ENCODE results near the gene GYS1.

GRCh38 chr19:48962029-48962848 is 30.9 kb downstream of the GYS1 start:
- TF ChIP-seq, protein P1, sequence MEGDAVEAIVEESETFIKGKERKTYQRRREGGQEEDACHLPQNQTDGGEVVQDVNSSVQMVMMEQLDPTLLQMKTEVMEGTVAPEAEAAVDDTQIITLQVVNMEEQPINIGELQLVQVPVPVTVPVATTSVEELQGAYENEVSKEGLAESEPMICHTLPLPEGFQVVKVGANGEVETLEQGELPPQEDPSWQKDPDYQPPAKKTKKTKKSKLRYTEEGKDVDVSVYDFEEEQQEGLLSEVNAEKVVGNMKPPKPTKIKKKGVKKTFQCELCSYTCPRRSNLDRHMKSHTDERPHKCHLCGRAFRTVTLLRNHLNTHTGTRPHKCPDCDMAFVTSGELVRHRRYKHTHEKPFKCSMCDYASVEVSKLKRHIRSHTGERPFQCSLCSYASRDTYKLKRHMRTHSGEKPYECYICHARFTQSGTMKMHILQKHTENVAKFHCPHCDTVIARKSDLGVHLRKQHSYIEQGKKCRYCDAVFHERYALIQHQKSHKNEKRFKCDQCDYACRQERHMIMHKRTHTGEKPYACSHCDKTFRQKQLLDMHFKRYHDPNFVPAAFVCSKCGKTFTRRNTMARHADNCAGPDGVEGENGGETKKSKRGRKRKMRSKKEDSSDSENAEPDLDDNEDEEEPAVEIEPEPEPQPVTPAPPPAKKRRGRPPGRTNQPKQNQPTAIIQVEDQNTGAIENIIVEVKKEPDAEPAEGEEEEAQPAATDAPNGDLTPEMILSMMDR (IDR thresholded peaks at IDR 0.05): no peak
- TF ChIP-seq POLR2A (IDR thresholded peaks at IDR 0.05) (peak; percentile 94), EP300 (IDR thresholded peaks at IDR 0.05; ENCODE audit: low read depth) (no peak), POLR2AphosphoS5 (IDR thresholded peaks at IDR 0.05) (peak; percentile 82 to 96 (median 93))
